Measurements from ENCODE around the gene TCP11L2. TPM values are rescaled to one million over a fixed set of nuclear protein-coding genes. Genes with fewer than 3 reads are reported as not detected.
A peak's percentile ranks its signal among the peaks of the same experiment; 100 is the strongest.

TCP11L2 gene
- total and polyA plus RNA-seq, 4 experiments from 2014 or later = 21.7 to 186 (median 110) TPM

DNA sequence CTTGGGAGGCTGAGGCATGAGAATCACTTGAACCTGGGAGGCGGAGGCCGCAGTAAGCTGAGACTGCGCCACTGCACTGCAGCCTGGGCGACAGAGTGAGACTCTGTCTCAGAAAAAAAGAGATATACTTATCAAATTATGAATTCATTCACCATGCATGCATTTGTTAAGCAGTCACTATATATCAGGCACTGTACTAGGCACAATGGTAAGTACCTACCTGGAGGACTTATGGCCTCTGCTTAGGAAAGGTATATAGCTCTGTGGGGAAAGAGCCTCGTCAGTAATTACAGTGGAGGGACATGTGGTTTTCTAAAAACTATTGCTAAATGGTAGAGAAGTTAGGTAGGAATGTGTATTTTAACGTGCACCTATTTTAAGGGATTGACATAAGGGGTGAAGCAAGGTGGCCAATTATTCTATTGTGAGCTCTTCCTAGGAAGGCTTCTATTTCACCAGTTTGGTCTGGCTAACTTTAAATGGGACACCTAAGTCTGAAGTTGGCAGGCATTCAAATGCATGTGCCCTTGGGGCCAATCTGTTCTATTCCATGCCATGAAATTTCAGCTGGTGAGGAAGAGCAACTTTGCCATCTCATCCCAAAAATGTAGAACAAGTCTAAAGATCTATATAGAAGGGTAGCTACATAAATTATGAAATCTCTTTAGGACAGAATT, 15.0 kb downstream of the TCP11L2 start:
- Histone ChIP-seq H3K27me3 (ENCODE audit: insufficient read depth, low read length) (no peaks in the 10 kb centered on the region), H3K4me3 (ENCODE audit: low read length in 2 of 2) (no peak overlapping the region), H3K9me3 (ENCODE audit: control insufficient read depth in 1 of 2, low read length in 2 of 2) (no peaks in the 10 kb centered on the region), H3K36me3 (ENCODE audit: insufficient read depth, low read length) (peaks cover 69% of the 10 kb centered on the region), H3K4me1 (ENCODE audit: insufficient read depth, low read length) (no peaks in the 10 kb centered on the region), H3K27ac (ENCODE audit: low read depth, low read length) (no peak overlapping the region)
- Mint-ChIP-seq H3K4me1 (peaks cover 0 to 25% (median 10%) of the 10 kb centered on the region in 4 donors), H3K4me3 (no peak overlapping the region), H3K27ac (peak overlapping the region in 1 of 7 donors; percentile 66), H3K9me3 (no peaks in the 10 kb centered on the region), H3K36me3 (peaks cover 69 to 77% of the 10 kb centered on the region in 2 donors), H3K27me3 (no peaks in the 10 kb centered on the region)
- no peak for DNase-seq
- CTCF ChIA-PET (ENCODE audit: partially characterized antibody) = interaction anchor here (0.6 to 1.7 kb wide), 5 partner anchors 9 to 94 kb away, joined by 3 to 9 read pairs (median 4); no protein-coding TSS in a partner anchor
- POLR2A ChIA-PET (ENCODE audit: partially characterized antibody) = interaction anchor here (1.1 to 9.4 kb wide), 2 partner anchors 14 to 40 kb away, joined by 3 to 82 read pairs; partner anchors contain the start of genes POLR3B and TCP11L2
- intact Hi-C loops (cut with micrococcal nuclease) = no loop called here

DNA sequence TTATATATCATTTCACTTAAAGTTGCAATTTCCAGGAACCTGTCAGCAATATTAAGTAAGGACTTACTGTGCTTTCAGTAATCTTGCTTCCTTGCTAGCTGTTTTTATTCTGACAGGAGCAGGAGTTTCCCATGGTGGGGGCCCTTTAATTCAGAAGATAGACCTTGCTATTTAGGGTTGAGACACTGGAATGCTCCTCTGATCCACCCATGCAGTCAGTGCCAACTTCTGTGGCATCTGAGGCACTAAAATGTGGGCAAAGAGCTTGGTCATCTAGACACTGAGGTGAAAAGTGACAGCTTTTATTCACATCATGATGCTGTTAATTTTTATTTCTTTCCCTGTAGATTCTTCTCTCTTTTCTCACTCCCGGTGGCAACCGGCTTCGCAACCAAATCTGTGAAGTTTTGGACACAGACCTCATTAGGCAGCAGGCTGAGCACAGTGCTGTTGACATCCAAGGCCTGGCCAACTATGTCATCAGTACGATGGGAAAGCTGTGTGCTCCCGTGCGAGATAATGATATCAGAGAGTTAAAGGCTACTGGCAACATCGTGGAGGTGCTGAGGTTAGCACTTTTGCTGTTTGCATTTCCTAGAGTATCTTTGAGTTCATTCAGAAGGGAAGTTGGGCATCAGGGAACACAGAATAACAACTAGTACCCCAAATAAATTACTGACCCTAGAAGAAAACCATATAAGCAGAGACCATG, 18.8 kb downstream of the TCP11L2 start:
- Mint-ChIP-seq H3K36me3 (peaks cover 79 to 82% of the 10 kb centered on the region in 2 donors), H3K27me3 (no peaks in the 10 kb centered on the region), H3K4me1 (peaks cover 5 to 35% (median 15%) of the 10 kb centered on the region in 4 donors), H3K4me3 (no peak overlapping the region), H3K9me3 (no peaks in the 10 kb centered on the region), H3K27ac (peak overlapping the region in 4 of 7 donors; percentile 5 to 87 (median 34))
- intact Hi-C loops (cut with micrococcal nuclease) = no loop called here
- ChIA-PET POLR2A (ENCODE audit: partially characterized antibody) (interaction anchor here (1.1 to 1.9 kb wide), 4 partner anchors 17 to 36 kb away, joined by 3 to 15 read pairs (median 6); partner anchors contain the start of genes POLR3B and TCP11L2), CTCF (ENCODE audit: partially characterized antibody) (interaction anchor here (2.3 to 2.8 kb wide), 2 partner anchors 94 to 97 kb away, joined by 7 to 10 read pairs; no protein-coding TSS in a partner anchor)
- DNase-seq = no peak
- no peak overlapping the region for H3K4me3 ChIP-seq (ENCODE audit: low read length in 2 of 2)
- no peak overlapping the region for H3K27ac ChIP-seq (ENCODE audit: low read depth, low read length)
- no peaks in the 10 kb centered on the region for H3K4me1 ChIP-seq (ENCODE audit: insufficient read depth, low read length)
- H3K36me3 ChIP-seq (ENCODE audit: insufficient read depth, low read length) = peaks cover 77% of the 10 kb centered on the region
- H3K9me3 ChIP-seq (ENCODE audit: control insufficient read depth in 1 of 2, low read length in 2 of 2) = no peaks in the 10 kb centered on the region
- H3K27me3 ChIP-seq (ENCODE audit: insufficient read depth, low read length) = no peaks in the 10 kb centered on the region

DNA sequence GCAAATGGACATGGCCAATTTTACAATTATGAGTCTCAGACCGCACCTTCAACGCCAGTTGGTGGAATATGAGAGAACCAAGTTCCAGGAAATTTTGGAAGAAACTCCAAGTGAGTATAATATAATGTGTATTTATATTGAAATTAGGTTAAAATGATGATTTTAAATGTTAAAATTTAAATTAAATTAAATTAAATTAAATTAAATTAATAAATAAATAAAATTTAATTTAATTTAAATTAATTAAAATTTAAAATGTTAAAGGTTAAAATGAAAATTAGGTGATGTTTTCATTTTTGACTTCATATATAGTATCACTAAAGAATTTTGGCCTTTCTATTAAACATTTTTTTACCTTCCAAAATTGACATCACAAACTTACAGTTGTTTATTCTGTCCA, 21.0 kb downstream of the TCP11L2 start:
- no peaks in the 10 kb centered on the region for H3K27me3 ChIP-seq (ENCODE audit: insufficient read depth, low read length)
- Mint-ChIP-seq H3K27ac (no peak overlapping the region), H3K4me3 (no peak overlapping the region), H3K4me1 (peaks cover 5 to 31% (median 11%) of the 10 kb centered on the region in 4 donors), H3K27me3 (no peaks in the 10 kb centered on the region), H3K9me3 (no peaks in the 10 kb centered on the region), H3K36me3 (peaks cover 73 to 86% of the 10 kb centered on the region in 2 donors)
- H3K4me3 ChIP-seq (ENCODE audit: low read length in 2 of 2) = no peak overlapping the region
- H3K27ac ChIP-seq (ENCODE audit: low read depth, low read length) = no peak overlapping the region
- ChIA-PET POLR2A (ENCODE audit: partially characterized antibody) (interaction anchor here (1.9 kb wide), 1 partner anchor 20 kb away, joined by 7 read pairs; no protein-coding TSS in a partner anchor), CTCF (ENCODE audit: partially characterized antibody) (interaction anchor here (0.9 kb wide), 1 partner anchor 96 kb away, joined by 3 read pairs; no protein-coding TSS in a partner anchor)
- H3K36me3 ChIP-seq (ENCODE audit: insufficient read depth, low read length) = peaks cover 68% of the 10 kb centered on the region
- intact Hi-C loops (cut with micrococcal nuclease) = no loop called here
- H3K9me3 ChIP-seq (ENCODE audit: control insufficient read depth in 1 of 2, low read length in 2 of 2) = no peaks in the 10 kb centered on the region
- no peaks in the 10 kb centered on the region for H3K4me1 ChIP-seq (ENCODE audit: insufficient read depth, low read length)
- no peak for DNase-seq

DNA sequence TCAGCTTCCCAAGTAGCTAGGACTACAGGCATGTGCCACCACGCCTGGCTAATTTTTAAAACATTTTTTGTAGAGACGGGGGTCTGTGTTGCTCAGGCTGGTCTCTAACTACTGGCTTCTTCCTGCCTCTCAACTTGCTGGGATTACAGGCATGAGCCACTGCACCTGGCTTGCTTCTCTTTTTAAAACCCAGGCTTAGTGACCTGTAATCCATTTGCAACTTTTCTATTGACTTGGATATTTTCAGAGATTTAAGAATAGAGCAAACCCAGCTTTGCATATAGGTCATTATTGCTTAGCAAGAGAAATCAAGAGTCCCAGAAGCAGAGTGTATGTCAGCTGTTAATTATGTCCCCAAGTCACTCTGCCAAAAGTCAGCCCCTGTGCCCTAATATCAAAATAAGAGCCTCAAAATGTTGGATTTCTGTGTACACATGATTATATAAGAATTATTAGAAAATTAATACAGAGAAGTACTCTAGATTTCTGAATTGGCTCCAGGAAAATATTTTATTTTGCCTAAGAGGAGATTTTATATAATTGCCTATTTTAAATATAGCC, 24.9 kb downstream of the TCP11L2 start:
- Histone ChIP-seq H3K4me1 (ENCODE audit: insufficient read depth, low read length) (no peaks in the 10 kb centered on the region), H3K27me3 (ENCODE audit: insufficient read depth, low read length) (no peaks in the 10 kb centered on the region), H3K36me3 (ENCODE audit: insufficient read depth, low read length) (peaks cover 60% of the 10 kb centered on the region), H3K4me3 (ENCODE audit: low read length in 2 of 2) (no peak overlapping the region), H3K9me3 (ENCODE audit: control insufficient read depth in 1 of 2, low read length in 2 of 2) (no peaks in the 10 kb centered on the region), H3K27ac (ENCODE audit: low read depth, low read length) (no peak overlapping the region)
- Mint-ChIP-seq H3K9me3 (no peaks in the 10 kb centered on the region), H3K27ac (peak overlapping the region in 2 of 7 donors; percentile 10 to 42), H3K27me3 (no peaks in the 10 kb centered on the region), H3K4me1 (peaks cover 11 to 31% (median 15%) of the 10 kb centered on the region in 4 donors), H3K36me3 (peaks cover 77 to 86% of the 10 kb centered on the region in 2 donors), H3K4me3 (no peak overlapping the region)
- no peak for DNase-seq
- ChIA-PET CTCF (ENCODE audit: partially characterized antibody) (interaction anchor here (1.0 kb wide), 1 partner anchor 104 kb away, joined by 3 read pairs; no protein-coding TSS in a partner anchor), POLR2A (ENCODE audit: partially characterized antibody) (interaction anchor here (1.1 to 2.4 kb wide), 4 partner anchors 21 to 26 kb away, joined by 3 to 14 read pairs (median 4); no protein-coding TSS in a partner anchor)
- intact Hi-C loops (cut with micrococcal nuclease) = no loop called here

DNA sequence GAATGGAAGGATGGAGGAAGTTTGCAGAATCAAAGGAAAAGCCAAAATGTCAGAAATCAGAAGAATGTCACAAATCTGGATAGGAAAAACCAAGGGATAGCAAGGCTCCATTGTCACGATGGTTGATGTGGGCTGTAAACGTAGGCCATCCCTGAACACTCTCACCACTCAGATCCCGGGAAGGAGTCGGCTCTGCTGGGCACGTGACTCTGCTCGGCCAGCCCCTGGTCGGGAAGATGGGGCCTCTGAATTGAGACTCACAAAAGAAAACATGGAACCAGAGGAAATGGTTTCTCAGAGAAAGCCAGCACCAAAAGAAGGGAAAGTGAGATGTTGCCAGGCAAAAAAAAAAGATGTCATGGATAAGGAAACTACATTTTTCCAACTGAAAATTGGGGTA, 26.2 kb downstream of the TCP11L2 start:
- Mint-ChIP-seq H3K27me3 (no peaks in the 10 kb centered on the region), H3K4me1 (peaks cover 14 to 31% (median 18%) of the 10 kb centered on the region in 4 donors), H3K4me3 (no peak overlapping the region), H3K27ac (peak overlapping the region in 2 of 7 donors; percentile 47 to 75), H3K9me3 (no peaks in the 10 kb centered on the region), H3K36me3 (peaks cover 76 to 85% of the 10 kb centered on the region in 2 donors)
- Histone ChIP-seq H3K4me3 (ENCODE audit: low read length in 2 of 2) (no peak overlapping the region), H3K4me1 (ENCODE audit: insufficient read depth, low read length) (no peaks in the 10 kb centered on the region), H3K9me3 (ENCODE audit: control insufficient read depth in 1 of 2, low read length in 2 of 2) (no peaks in the 10 kb centered on the region), H3K36me3 (ENCODE audit: insufficient read depth, low read length) (peaks cover 54% of the 10 kb centered on the region), H3K27ac (ENCODE audit: low read depth, low read length) (no peak overlapping the region), H3K27me3 (ENCODE audit: insufficient read depth, low read length) (no peaks in the 10 kb centered on the region)
- DNase-seq = no peak
- intact Hi-C loops (cut with micrococcal nuclease) = no loop called here
- ChIA-PET CTCF (ENCODE audit: partially characterized antibody) (no interaction called here), POLR2A (ENCODE audit: partially characterized antibody) (interaction anchor here (1.1 to 1.2 kb wide), 2 partner anchors 22 to 26 kb away, joined by 3 to 4 read pairs; no protein-coding TSS in a partner anchor)

DNA sequence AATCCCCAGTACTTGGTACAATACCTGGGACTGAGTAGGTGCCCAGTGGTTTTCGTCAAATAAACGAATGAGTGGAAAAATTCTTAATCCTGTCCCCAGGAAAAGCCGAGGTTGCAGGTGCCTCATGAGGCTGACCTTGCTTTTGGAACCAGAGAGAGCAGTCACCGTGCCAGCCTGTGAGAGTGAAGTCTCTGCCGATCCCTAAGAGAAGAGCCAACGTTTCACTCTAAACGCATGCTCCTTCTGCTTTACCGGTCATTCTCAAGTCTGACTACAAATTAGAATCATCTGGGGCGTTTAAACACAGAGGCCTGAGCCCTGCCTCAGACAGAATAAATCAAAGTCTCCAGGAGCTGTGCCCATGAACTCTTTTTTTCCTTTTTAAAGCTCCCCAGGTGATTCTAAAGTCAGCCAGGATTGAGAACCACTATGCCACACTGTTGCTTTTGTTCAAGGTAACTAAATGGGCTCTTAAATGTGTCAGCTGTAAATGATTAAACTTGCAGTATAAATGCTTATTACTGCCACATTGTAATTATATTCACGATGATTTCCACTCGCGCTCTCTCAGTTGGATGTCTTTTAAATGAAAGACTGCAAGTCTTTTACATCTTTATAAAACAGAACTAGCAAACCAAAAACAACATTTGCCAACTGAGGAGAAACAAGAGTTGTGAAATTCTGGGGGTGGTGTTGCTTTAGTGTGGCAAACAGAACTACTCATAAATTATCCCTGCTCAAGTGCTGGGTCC, 26.9 kb downstream of the TCP11L2 start:
- no peaks in the 10 kb centered on the region for H3K9me3 ChIP-seq (ENCODE audit: control insufficient read depth in 1 of 2, low read length in 2 of 2)
- H3K4me3 Mint-ChIP-seq = no peak overlapping the region
- no peak for DNase-seq
- POLR2A ChIA-PET (ENCODE audit: partially characterized antibody) = interaction anchor here (4.9 kb wide), 1 partner anchor 27 kb away, joined by 33 read pairs; the partner anchor contains the start of gene TCP11L2
- no peaks in the 10 kb centered on the region for H3K27me3 Mint-ChIP-seq
- no peaks in the 10 kb centered on the region for H3K4me1 ChIP-seq (ENCODE audit: insufficient read depth, low read length)
- no peaks in the 10 kb centered on the region for H3K9me3 Mint-ChIP-seq
- H3K27ac Mint-ChIP-seq = peak overlapping the region in 1 of 7 donors; percentile 37
- no peak overlapping the region for H3K4me3 ChIP-seq (ENCODE audit: low read length in 2 of 2)
- peaks cover 13 to 29% (median 16%) of the 10 kb centered on the region in 4 donors for H3K4me1 Mint-ChIP-seq
- peaks cover 72 to 85% of the 10 kb centered on the region in 2 donors for H3K36me3 Mint-ChIP-seq
- H3K36me3 ChIP-seq (ENCODE audit: insufficient read depth, low read length) = peaks cover 47% of the 10 kb centered on the region
- H3K27me3 ChIP-seq (ENCODE audit: insufficient read depth, low read length) = no peaks in the 10 kb centered on the region
- no peak overlapping the region for H3K27ac ChIP-seq (ENCODE audit: low read depth, low read length)
- intact Hi-C loops (cut with micrococcal nuclease) = no loop called here
- CTCF ChIA-PET (ENCODE audit: partially characterized antibody) = no interaction called here

Data from CD4-positive, alpha-beta memory T cell (primary cell).